GM21515 (cell line): Measurements from ENCODE around the gene ANKRD27.
"Not testable (repeated sequence)": the region's sequence is repeated elsewhere in the genome, so short reads cannot be mapped to it uniquely, and the experiment has no call there.

Experiments used
- ATAC-seq: cut with Tn5 transposase; IDR thresholded peaks from one replicate; pipeline ENCODE4 v1.9.1; 2021; ENCODE audit not compliant: unreplicated experiment

The ANKRD27 gene

DNA sequence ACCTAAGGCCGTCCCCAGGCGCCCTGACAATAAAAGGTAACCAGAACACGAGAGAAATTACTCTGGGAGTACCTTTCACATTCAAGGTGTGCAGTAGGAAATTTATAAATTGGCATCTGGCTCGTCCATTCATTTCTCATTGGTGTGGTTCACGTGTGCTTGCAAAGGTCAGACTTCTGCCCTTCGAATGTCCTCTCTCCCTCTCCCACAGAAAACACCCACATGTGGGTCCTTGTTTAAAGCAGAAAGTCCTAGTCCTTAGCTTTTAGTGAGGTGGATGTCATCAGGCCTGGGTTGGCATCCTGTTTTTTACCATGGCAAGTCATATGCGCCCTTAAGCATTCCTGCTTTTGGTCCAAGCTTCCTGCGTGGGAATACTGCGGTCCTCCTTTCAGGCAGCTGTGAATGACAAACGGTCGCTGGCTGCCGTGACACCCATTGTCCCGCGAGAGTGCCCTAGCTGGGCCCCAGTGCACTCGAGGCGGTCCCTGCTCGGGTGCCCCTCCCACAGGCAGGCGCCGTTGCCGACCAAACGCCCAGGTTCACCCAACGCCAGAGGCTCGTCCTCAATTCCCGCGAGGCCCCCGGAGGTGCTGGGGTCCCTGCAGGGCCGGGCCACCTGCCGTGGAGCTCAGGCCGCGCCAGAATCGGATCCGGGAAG lies 16.4 kb upstream of the ANKRD27 start, which contains the start of gene NUDT19:
NUDT19 (plus strand) TSS at position 531 of the 661 bp plus-strand sequence. CDS start 140 bp downstream, outside the sequence.
- ATAC-seq, result peak; percentile 88

DNA sequence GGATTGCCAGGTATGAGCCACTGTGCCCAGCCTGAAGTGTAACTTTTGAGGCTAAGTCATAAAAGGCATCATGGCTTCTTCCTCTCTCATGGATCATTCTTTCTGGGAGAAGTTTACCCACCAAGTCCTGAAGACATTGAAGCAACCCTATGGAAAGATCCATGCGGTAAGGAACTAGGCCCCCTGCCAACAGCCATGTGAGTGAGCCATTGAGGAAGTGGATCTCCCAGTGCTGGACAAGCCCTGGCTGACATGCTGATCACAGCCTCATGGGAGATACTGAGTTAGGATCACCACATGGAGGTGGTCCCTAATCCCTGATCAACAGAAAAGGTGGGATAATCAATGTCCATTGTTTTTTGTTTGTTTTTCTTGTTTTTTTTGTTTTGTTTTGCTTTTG lies 13.3 kb upstream of the ANKRD27 start:
- no peak for ATAC-seq

DNA sequence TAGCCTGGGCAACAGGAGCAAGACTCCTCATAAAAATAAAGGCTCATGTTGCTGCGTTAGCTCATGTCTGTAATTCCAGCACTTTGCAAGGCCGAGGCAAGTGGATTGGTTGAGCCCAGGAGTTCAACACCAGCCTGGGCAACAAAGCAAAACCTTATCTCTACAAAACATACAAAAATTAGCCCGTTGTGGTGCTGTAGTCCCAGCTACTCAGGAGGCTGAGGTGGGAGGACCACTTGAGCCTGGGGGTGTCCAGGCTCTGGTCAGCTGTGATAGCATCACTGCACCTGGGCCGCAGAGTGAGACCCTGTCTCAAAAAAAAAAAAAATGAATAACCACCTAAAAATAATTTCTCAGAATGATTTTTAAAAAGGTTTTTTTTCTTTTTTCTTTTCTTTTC lies 12.7 kb upstream of the ANKRD27 start:
- no peak for ATAC-seq

DNA sequence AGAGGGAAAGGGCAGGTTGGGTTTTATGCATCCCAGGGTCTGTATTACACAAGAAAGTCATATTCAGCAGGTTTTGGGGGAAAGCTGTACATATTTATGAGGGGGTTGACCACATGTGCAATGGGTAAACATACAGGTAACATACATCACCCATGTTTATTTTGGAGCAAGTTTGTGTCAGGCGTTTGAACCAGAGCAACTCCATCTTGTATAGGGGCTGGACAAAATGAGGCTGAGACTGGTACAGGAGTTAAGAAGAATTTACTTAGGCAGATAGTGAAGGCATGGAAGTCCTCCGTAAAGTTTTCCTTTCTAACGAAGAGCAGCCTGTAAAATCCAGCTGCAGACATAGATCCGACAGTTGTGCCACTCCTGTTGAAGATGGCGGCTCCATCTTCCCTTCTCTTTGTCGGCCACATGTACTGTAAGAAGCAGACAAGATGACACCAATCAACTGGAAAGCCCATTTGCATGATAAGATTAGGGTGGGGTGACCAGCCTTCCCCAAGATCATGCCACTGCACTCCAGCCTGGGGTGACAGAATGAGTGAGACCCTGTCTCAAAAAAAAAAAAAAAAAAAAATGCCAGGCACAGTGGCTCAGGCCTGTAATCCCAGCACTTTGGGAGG lies 12.0 kb upstream of the ANKRD27 start:
- ATAC-seq, result no peak

DNA sequence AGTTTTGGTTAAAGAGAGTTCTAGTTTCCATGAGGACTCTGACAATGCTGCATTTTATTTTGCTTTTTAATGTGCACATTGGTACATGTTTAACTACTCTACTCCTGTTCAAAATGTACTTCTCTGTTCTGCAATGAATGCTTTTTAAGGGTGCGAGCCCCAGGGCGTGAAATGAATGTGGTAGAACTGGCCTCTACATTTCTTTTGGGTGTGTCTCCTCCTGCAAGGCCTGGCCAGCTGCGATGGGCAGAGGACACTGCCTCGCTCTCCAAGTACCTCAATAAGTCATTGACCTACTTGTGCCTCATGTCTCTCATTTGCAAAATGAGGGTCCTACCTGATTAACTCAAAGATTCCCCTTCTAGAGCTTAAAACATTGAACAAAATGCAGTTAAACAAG lies 7.3 kb upstream of the ANKRD27 start:
- ATAC-seq, result no peak

DNA sequence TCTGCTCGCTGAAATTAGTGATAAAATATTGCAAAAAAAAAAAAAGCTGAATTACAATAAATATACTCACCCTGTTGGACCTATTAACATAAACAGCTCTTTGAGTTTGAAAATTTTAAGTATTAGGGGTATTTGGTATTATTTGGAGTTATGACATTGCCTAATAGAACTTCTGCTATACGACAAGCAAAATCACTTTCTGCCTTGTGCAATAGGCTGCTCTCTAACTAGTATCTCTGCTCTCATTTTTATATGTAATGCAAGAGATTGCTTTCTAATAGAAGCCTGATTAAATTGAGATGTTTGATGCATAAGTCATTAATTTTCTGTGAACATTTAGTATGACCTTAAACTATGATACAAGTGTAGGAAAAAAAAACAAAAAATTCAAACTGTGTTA lies 6.0 kb upstream of the ANKRD27 start:
- ATAC-seq, result no peak

DNA sequence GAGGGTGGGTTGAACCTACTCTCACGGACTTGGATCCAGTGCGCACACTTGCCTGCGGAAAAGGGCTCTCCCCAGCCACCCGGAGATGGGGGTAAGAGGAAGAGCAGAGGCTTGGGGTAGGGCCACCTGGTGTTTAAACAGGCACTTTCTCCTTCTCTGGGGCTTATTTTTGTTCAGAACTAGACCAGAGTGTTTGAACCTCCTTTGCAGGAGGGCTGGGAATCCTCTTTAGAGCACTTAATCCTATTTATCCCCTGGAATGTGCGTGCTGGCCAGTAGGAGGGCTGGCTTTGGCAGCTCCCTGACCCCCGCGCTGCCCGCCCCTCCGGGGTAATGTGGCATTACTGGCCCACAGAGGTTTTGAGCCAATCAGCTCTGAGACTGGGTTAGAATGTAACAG lies 2.7 kb upstream of the ANKRD27 start:
- ATAC-seq, result no peak

DNA sequence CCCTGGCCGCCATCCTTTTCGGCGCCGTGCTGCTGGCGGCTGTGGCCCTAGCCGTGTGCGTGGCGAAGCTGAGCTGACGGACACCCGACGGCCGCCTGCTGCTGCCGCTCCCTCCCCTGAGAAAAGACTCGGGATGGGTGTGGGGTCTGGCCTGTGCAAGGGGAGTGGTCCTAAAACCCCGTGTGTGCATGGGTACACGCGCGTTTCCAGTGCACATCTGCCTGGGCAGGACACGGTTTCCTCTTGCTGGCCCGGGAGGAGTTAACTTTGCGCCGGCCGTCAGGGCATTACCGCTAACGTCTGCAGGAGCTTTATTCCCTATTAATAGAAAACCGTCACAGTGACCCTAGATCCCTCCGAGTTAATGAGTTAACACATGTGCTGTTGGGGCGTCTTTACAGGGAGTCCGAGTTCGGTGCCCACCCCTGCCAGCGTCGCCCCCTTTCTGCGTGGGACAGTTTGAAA lies 1.9 kb upstream of the ANKRD27 start:
- no peak for ATAC-seq

DNA sequence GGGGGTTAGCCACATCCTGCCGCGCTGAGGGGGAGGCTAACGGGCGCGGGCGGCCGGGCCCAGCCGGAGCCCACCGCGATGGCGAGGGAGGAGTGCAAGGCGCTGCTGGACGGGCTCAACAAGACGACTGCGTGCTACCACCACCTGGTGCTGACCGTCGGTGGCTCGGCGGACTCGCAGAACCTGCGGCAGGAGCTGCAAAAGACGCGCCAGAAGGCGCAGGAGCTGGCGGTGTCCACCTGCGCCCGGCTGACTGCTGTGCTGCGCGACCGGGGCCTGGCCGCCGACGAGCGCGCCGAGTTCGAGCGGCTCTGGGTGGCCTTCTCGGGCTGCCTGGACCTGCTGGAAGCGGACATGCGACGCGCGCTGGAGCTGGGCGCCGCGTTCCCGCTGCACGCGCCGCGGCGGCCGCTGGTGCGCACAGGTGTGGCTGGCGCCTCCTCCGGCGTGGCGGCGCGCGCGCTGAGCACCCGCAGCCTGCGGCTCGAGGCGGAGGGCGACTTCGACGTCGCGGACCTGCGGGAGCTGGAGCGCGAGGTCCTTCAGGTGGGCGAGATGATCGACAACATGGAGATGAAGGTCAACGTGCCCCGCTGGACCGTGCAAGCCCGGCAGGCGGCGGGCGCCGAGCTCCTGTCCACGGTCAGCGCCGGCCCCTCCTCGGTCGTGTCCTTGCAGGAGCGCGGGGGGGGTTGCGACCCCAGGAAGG lies 1.4 kb upstream of the ANKRD27 start:
- no peak for ATAC-seq

DNA sequence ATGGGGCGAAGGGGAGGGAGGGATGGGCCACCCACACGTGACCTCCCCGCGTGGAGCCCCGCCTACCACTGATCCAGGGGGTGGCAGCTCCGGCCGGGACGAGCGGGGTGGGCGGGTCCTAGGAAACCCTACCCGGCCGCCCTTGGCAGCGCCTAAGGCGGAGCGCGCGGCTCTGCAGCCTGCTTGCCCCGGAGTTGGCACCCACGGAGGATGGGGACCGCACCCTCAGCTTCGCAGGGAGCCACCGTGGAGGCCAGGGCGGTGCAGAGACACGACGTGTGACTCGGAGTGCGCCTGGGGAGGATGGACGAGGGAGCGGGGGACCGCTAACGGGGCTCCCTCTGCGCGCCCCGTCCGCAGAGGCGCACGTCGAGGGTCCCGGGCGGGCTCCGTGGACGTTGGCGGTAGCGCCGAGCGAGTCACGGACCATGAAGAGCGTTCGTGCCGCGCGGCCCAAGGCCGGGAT lies 773 bp upstream of the ANKRD27 start, which contains the start of gene RGS9BP:
RGS9BP (plus strand) TSS at position 129 of the 466 bp plus-strand sequence. CDS start 416 bp downstream, outside the sequence.
- ATAC-seq, result no peak

DNA sequence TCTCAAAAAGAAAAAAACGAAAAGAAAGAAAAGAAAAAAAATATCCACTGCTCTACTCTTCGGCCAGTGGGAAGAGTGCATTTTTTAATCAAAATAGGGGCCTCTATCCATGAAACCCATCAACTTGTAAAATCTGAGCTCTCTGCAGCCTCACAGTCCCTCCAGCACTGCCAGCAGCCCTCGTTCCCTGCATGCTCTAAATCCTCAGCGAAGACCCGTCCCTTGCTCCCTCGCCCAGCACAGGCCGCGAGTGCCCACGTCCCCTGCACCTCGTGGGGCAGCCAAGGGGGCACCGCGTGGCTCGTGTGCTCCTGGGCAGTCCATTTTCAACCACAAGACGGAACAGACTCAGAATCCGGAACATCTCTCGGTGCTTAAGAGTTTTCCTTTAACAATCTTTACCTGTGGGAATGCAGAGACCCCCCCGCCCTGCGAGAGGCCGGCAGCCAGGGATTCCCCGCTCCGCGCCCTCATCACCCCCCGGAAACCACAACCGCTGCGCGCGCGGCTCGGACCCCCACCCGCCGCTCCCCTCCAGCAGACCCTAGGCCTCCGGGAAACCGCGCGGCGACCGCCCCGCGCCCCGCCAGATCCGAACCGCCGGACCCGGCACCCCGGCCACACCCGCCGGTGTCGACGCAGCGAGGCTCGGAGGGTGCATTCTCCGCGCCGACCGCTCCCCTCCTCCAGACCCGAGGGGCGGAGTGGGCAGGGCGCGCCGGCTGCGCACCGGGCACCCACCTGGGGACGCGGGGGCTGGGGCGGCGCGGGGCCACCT lies 638 bp downstream of the ANKRD27 start:
- peak; percentile 7 for ATAC-seq

DNA sequence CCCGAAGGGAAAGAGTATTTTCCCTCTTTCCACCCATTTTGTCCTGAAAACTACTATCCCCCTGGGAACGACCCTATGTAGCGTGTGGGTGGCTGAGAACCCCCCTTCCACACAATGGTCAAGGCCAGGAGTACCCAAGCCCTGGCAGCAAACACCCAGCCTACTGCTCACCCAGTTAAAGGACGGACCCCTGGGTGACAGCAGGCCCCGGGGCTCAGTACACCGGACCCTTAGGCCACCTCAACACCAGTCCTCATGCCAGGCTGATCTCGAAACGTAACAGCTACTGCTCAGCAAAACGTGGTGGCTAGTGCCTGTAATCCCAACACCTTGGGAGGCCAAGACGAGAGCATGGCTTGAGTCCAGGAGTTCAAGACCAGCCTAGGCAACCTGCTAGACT lies 1.4 kb downstream of the ANKRD27 start:
- ATAC-seq, result no peak

DNA sequence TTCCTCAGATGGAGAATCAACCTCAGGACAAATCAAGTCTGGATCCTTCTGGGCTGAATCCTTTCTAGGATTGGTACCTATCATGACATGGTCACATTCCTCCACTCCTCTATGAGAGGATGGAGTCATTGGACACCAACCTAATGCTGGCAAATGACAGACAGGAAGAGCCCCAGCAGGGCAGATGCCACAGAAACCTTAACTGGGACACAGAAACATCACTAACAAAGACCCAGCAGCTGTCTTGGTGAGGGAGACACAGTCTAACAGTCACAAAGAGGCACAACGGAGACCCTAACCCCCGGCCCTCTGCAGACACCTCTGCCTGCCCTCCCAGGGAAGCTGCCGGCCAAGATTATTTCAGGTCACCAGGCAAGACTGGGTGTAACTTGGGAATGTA lies 2.1 kb downstream of the ANKRD27 start:
- no peak for ATAC-seq

DNA sequence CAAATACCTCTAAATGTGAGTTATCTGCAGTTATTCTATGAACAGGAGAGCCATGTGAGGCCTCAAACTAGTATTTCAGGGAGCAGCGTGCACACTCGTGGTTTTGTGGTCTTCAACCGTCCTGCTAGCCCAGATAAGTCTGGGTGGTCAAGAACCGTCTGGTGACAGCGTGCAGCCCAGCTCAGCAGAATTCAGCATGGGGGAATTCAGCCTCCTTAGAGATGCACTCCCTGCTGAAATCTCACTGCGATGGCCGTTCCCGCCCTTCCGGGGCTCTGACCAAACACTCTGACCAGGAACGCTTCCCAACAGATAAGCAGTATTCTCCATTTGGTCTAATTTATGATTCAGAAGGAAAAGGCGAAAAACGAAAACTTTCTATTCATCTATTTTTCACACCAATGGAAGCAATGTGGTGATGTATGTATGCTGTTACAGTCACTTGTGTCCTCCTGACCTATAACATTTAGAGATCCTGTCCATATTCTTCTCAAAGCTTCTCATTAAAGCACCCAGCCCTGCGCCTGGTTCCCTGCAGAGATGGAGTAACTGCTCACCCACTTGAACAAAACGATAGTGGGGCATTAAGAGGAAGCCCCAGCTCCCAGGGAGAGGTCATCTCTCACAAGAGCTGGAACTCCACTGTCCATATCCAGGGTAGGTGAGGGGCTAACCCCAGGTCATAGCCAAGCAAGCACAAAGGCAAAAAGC lies 2.9 kb downstream of the ANKRD27 start:
- no peak for ATAC-seq

DNA sequence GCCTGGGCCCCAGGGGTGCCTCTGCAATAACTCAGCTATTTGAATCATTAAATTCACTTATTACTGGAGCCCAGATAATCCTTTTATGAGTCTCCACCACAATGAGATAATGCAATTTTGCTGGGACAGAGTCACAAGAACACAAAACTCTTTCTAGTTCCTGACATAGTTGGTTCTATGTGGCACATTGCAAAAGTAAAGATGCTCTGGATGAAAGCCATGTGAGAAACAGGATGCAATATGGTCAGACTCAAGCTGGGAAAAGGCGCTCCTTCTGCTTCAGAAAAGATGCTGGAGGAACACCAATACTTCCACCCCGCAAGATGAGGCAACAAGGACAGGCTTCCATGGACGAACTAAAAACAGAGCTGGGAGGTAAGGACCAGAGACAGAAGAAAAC lies 5.7 kb downstream of the ANKRD27 start:
- no peak for ATAC-seq

DNA sequence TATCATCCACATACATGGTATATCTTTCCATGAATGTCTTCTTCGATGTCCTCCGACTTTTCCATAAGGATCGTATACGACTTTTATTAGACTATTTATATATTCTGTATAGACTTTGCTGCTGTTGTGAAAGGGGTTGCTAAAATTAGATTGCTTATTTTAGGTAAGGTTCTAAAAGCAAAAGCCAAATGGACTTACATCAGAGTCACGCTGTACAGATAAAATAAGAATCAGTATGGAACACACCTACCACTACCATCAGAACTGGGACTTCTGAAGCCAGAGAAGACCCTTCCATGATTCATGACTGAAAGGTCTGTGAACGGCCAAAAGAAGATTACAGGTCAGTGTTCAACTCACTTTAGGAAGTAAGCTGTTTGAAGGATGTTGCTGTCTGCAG lies 8.9 kb downstream of the ANKRD27 start:
- ATAC-seq, result no peak

DNA sequence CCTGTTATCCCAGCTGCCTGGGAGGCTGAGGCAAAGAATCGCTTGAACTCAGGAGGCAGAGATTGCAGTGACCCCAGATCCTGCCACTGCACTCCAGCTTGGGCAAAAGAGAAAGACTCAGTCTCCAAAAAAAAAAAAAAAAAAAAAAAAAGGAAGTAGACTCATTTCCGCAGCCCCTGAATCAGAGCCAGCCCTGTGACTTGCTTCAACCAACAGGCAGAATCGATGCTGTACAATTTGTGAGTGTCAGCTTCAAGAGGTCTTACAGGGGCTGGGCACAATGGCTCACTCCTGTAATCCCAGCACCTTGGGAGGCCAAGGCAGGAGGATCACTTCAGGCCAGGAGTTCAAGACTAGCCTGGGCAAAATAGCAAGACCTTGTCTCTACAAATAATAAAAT lies 12.8 kb downstream of the ANKRD27 start:
- ATAC-seq, result no peak

DNA sequence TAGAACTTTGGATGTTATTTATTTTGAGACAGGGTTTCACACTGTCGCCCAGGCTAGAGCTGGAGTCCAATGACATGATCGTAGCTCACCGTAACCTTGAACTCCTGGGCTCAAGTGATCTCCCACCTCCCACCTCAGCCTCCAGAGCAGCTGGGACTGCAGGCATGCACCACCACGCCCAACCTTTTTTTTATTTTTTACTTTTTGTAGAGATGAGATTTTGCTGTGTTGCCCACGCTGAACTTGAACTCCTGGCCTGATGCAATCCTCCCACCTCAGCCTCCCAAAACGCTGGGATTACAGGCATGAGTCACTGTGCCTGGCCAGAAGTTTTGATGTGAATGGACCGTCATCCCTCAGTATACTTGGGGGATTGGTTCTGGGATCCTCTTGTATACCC lies 13.7 kb downstream of the ANKRD27 start:
- no peak for ATAC-seq

DNA sequence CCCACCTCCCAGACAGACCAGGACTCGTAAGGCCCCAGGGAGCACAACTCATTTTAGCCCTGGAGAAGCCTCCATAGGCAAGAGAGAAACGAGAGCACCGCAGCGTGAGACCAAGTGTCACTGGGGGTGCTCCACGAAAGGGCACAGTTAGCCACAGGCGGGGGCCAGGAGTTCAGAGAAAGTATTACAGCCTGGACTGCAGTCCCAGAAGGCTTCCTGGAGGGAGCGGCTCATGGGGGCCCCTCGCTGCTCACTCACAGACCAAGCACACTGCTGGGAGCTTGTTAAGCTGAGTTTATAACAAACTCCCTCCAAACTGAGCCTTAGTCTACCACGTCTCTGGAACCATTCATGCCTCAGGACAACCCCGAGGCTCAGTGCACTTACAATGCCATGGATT lies 16.5 kb downstream of the ANKRD27 start:
- ATAC-seq, result no peak

DNA sequence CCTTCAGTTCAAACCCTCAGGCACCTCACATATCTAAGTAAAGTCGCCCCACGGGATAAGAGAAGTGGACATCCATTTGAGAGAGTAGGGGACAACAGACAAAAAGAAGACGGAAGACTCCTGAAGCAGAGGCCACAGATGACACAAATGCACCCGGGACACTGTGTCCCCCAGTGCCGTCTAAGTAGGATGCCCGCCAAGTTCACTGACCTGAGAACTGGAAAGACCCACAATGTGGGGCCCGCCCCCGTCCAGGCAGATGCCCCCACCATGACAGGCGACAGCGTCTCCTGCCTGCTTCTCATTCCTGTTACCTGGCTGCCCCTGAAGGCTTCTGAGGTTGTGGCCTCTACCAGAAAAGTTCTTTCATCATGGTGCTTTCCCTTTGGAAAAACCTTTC lies 16.9 kb downstream of the ANKRD27 start:
- ATAC-seq, result no peak

DNA sequence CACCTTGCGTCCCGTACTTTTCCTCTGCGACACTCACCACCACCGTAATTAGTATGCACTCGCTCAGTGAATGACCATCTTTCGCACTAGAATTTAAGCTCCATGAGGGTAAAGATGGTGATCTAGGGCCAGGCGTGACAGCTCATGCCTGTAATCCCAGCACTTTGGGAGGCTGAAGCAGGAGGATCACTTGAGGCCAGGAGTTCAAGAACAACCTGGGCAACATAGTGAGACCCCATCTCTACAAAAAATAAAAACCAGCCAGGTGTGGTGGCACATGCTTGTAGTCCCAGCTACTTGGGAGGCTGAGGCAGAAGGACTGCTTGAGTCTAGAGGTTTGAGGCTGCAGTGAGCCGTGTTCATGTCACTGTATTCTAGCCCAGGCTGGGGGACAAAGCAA lies 18.6 kb downstream of the ANKRD27 start:
- not testable (repeated sequence) for ATAC-seq
